GM13977 (cell line): ENCODE data around the gene DGAT2.

Experiments
- DNase-seq: peaks from one replicate; pipeline ENCODE4 v3.0.0; 2012; ENCODE audit warnings: low spot score
- in situ Hi-C: fragments of 300-500 bp; cut with MboI; formaldehyde crosslinking; loops from one replicate; pipeline ENCODE4 v1.12.0; 2022; ENCODE audit warnings: low sequenced_read_pairs, low pct_unique_long_range_greater_than_20kb, mixed read lengths, inconsistent platforms; ENCODE audit not compliant: unreplicated experiment
- TF ChIP-seq, protein P1 (sequence below): IDR thresholded peaks from 2 replicates; pipeline ENCODE4 v1.5.1; 2012; ENCODE audit warnings: mild to moderate bottlenecking, control low read depth; ENCODE audit not compliant: insufficient read depth; ENCODE audit errors: extremely low read depth, missing control alignments

DGAT2 gene

GRCh38 chr11:75783416-75784084, 15.0 kb downstream of the DGAT2 start:
- in situ Hi-C loops, result no loop called here
- TF ChIP-seq, protein P1, sequence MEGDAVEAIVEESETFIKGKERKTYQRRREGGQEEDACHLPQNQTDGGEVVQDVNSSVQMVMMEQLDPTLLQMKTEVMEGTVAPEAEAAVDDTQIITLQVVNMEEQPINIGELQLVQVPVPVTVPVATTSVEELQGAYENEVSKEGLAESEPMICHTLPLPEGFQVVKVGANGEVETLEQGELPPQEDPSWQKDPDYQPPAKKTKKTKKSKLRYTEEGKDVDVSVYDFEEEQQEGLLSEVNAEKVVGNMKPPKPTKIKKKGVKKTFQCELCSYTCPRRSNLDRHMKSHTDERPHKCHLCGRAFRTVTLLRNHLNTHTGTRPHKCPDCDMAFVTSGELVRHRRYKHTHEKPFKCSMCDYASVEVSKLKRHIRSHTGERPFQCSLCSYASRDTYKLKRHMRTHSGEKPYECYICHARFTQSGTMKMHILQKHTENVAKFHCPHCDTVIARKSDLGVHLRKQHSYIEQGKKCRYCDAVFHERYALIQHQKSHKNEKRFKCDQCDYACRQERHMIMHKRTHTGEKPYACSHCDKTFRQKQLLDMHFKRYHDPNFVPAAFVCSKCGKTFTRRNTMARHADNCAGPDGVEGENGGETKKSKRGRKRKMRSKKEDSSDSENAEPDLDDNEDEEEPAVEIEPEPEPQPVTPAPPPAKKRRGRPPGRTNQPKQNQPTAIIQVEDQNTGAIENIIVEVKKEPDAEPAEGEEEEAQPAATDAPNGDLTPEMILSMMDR, result no peak
- DNase-seq, result no peak

GRCh38 chr11:75784085-75784478, 15.5 kb downstream of the DGAT2 start:
- DNase-seq, result no peak
- in situ Hi-C loops, result no loop called here
- TF ChIP-seq, protein P1, result no peak

- TF ChIP-seq, protein P1, result no peak
- in situ Hi-C loops, result no loop called here
- no peak for DNase-seq
Observed at GRCh38 chr11:75784506-75784905, 15.9 kb downstream of the DGAT2 start.

DNA sequence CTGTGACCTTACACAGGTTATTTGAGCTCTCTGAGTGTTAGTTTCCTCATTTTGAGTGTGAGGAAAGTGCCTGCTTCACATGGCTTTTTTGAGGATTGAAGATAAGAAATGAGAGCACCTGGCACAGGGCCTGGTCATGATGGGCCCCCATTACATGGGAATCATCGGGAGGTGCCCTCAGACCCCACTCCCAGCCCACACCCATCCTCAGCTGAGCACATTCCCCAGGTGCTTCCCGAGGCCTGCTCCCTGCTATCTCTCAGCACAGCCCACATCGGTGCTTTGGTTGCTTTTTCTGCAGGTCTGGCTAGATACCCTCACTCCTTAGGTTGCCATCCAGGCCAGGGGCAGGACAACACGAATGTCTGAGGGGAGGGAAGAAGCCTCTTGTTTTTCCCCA, 16.6 kb downstream of the DGAT2 start:
- DNase-seq, result no peak
- TF ChIP-seq, protein P1, result no peak
- in situ Hi-C loops, result no loop called here

GRCh38 chr11:75786101-75786736, 17.6 kb downstream of the DGAT2 start:
- TF ChIP-seq, protein P1, result no peak
- DNase-seq, result peak; percentile 42
- in situ Hi-C loops, result no loop called here

DNA sequence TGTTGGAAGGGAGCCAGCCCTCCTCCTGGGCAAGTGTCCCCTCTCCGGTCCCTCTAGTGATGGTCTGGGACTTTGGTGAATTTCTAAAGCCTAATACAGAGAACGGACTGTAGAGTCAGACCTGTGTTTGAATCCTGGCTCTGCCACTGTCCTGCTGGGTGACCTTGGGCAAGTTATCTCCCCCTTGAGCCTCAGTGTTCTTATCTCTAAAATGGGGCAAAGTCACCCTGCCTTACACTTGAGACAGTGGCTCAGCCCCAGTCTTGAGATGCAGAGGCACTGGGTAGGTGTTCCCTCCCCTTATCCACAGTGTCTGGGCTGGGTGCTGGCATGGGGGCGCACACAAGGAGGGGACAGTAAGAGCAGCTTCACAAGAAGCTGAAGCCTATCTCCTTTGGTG, 20.9 kb downstream of the DGAT2 start:
- TF ChIP-seq, protein P1, result no peak
- no peak for DNase-seq
- in situ Hi-C loops, result no loop called here
